Central memory CD4-positive, alpha-beta T cell (primary cell): ENCODE data around the gene ZFYVE21.
A peak's percentile ranks its signal among the peaks of the same experiment; 100 is the strongest.
"Not testable (repeated sequence)": the region's sequence is repeated elsewhere in the genome, so short reads cannot be mapped to it uniquely, and the experiment has no call there.

ENCODE experiments used
- DNase-seq: peaks from one replicate; pipeline ENCODE4 v3.0.0; 2022
- total RNA-seq, 3 experiments: gene quantifications; one replicate each; lab custom pipeline; 2026; lab: John Stamatoyannopoulos, UW

The ZFYVE21 gene
- total RNA-seq: 12.7 to 23.9 (median 17.6) reads per million in 3 experiments

- peak; percentile 100 for DNase-seq
Observed at GRCh38 chr14:103715052-103716000, at the start of gene ZFYVE21, which contains the start of gene XRCC3. Gene ZFYVE21, plus strand, starts transcription at chr14:103715810. Its CDS starts 32 bp downstream, at chr14:103715842. Gene XRCC3, minus strand, starts transcription at chr14:103715451. Its CDS starts 4,364 bp downstream, at chr14:103711087.

- no peak for DNase-seq
Observed at GRCh38 chr14:103667671-103668070, 47.9 kb upstream of the ZFYVE21 start.

- no peak for DNase-seq
Observed at GRCh38 chr14:103668117-103668516, 47.5 kb upstream of the ZFYVE21 start.

GRCh38 chr14:103669370-103669769 is 46.2 kb upstream of the ZFYVE21 start:
- DNase-seq: no peak

- DNase-seq: no peak
Observed at GRCh38 chr14:103671911-103672310, 43.7 kb upstream of the ZFYVE21 start.

- no peak for DNase-seq
Observed at GRCh38 chr14:103675957-103676356, 39.7 kb upstream of the ZFYVE21 start.

GRCh38 chr14:103676881-103677675 is 38.5 kb upstream of the ZFYVE21 start:
- no peak for DNase-seq

- DNase-seq: peak; percentile 9
Observed at GRCh38 chr14:103679351-103679750, 36.3 kb upstream of the ZFYVE21 start.

- no peak for DNase-seq
Observed at GRCh38 chr14:103680491-103681231, 34.9 kb upstream of the ZFYVE21 start.

GRCh38 chr14:103683139-103683538 is 32.5 kb upstream of the ZFYVE21 start:
- no peak for DNase-seq

GRCh38 chr14:103684471-103684870 is 31.1 kb upstream of the ZFYVE21 start:
- DNase-seq: no peak

GRCh38 chr14:103684871-103685270 is 30.7 kb upstream of the ZFYVE21 start:
- DNase-seq: no peak

- DNase-seq: no peak
Observed at GRCh38 chr14:103685276-103686211, 30.1 kb upstream of the ZFYVE21 start.

- DNase-seq: no peak
Observed at GRCh38 chr14:103686831-103687485, 28.7 kb upstream of the ZFYVE21 start.

GRCh38 chr14:103687712-103688111 is 27.9 kb upstream of the ZFYVE21 start:
- no peak for DNase-seq

GRCh38 chr14:103688441-103688840 is 27.2 kb upstream of the ZFYVE21 start:
- no peak for DNase-seq

- no peak for DNase-seq
Observed at GRCh38 chr14:103688906-103689902, 26.4 kb upstream of the ZFYVE21 start.

- no peak for DNase-seq
Observed at GRCh38 chr14:103690332-103690731, 25.3 kb upstream of the ZFYVE21 start.

GRCh38 chr14:103691655-103692054 is 24.0 kb upstream of the ZFYVE21 start:
- not testable (repeated sequence) for DNase-seq

GRCh38 chr14:103692159-103692558 is 23.5 kb upstream of the ZFYVE21 start:
- DNase-seq: no peak
